Measurements from ENCODE around the gene TPD52L2. TPM values are rescaled to one million over a fixed set of nuclear protein-coding genes. Genes with fewer than 3 reads are reported as not detected.
"Not testable (repeated sequence)": the region's sequence is repeated elsewhere in the genome, so short reads cannot be mapped to it uniquely, and the experiment has no call there.

TPD52L2 gene
- total and polyA plus RNA-seq, 8 donors = 42.0 to 75.6 (median 52.9) TPM

DNA sequence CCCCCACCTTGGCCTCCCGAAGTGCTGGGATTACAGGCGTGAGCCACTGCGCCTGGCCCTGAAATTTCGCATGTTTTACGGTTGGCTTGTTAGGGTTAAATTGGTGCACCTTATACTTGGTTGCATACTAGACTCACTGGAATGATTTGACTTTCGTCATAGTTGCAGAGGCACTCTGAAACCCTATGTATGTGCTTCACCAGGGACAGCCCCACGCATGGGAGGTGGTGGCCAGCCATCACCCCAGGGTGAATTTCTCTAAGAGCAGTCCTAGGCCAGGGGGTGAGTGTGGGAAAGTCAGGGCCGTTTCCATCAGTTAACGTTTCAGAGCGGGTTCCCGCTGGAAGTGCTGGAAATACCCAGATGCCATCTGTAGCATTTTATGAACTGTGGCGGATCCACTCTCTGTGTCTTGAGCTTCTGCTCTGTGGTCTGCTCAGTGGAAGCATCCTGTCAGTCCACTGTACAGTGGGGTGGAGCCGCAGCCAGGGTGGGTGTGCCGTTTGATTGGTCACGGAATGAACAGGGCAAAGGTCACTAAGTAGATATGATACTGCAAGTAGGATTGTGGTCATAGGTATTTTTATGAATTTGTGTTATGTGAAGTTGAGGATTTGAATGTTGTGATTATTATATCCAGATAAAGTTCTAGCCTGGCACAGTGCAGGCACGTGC, 43.1 kb downstream of the TPD52L2 start:
- intact Hi-C loops (cut with DNase I; ENCODE audit: low total_unique reads) = no loop called here
- Histone ChIP-seq H3K9me3 (no peaks in the 10 kb centered on the region), H3K36me3 (peaks cover 0 to 7% (median 0%) of the 10 kb centered on the region in 4 donors), H3K4me3 (no peak overlapping the region), H3K4me1 (peaks cover 30 to 99% (median 68%) of the 10 kb centered on the region in 4 donors), H3K27me3 (no peaks in the 10 kb centered on the region), H3K27ac (peak overlapping the region in 2 of 5 donors; percentile 22 to 48)
- TF ChIP-seq POLR2A (IDR thresholded peaks at IDR 0.05) (no peak), POLR2AphosphoS5 (IDR thresholded peaks at IDR 0.05) (no peak), EP300 (IDR thresholded peaks at IDR 0.05) (no peak)
- TF ChIP-seq, protein P1, sequence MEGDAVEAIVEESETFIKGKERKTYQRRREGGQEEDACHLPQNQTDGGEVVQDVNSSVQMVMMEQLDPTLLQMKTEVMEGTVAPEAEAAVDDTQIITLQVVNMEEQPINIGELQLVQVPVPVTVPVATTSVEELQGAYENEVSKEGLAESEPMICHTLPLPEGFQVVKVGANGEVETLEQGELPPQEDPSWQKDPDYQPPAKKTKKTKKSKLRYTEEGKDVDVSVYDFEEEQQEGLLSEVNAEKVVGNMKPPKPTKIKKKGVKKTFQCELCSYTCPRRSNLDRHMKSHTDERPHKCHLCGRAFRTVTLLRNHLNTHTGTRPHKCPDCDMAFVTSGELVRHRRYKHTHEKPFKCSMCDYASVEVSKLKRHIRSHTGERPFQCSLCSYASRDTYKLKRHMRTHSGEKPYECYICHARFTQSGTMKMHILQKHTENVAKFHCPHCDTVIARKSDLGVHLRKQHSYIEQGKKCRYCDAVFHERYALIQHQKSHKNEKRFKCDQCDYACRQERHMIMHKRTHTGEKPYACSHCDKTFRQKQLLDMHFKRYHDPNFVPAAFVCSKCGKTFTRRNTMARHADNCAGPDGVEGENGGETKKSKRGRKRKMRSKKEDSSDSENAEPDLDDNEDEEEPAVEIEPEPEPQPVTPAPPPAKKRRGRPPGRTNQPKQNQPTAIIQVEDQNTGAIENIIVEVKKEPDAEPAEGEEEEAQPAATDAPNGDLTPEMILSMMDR (IDR thresholded peaks at IDR 0.05) = no peak
- WGBS, 5 donors = 51 to 66% (median 58%) methylated on average over 16 of the region's 16 CpGs
- DNase-seq = peak; percentile 53 to 54

DNA sequence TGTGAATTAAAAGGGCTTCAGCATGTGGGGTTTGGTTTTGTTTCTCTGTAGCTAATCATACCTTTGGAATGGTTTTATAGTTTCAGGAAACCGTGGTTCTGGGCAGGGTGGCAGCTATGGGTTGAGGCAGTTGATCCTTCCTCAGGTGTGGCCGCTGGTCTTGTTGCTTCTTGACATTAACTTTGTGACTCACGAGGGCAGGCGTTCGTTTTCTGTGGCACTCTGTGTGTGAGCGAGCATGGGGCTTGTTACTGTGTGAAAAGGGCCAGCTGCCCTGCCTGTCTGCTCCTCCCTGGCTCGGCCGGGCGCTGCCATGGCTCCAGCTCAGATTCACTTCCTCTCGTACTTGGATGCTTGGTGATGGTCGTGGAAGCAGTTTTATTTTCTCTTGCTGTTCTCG, 46.1 kb downstream of the TPD52L2 start:
- peak; percentile 69 to 72 for DNase-seq
- Histone ChIP-seq H3K27me3 (no peaks in the 10 kb centered on the region), H3K27ac (peak overlapping the region; percentile 11 to 58 (median 38)), H3K4me3 (no peak overlapping the region), H3K4me1 (peaks cover 26 to 96% (median 62%) of the 10 kb centered on the region in 4 donors), H3K36me3 (peaks cover 0 to 3% (median 0%) of the 10 kb centered on the region in 4 donors), H3K9me3 (peaks cover 0 to 3% (median 0%) of the 10 kb centered on the region in 4 donors)
- intact Hi-C loops (cut with DNase I; ENCODE audit: low total_unique reads) = no loop called here
- WGBS, 5 donors = 26 to 43% (median 34%) methylated on average over 12 of the region's 12 CpGs
- no peak for TF ChIP-seq POLR2A (IDR thresholded peaks at IDR 0.05)
- TF ChIP-seq POLR2AphosphoS5 (IDR thresholded peaks at IDR 0.05) = peak in 1 of 3 donors; percentile 41
- TF ChIP-seq, protein P1 (IDR thresholded peaks at IDR 0.05) = no peak

DNA sequence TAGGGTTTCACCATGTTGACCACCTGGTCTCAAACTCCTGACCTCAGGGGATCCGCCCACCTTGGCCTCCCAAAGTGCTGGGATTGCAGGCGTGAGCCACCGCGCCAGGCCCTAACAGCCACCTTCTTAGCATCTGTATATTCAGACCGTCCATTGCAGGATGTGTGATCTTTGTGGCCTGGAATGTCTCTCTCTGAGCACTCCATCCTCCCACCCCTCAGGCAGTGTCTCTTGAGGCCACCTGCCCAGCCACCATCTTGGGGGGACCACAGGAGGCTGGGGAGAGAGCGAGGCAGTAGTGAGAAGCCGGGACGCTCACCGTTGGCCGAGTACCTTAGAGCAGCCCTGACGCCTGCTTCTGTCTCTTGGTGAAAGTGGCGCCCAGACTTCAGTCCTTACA, 48.7 kb downstream of the TPD52L2 start:
- H3K36me3 ChIP-seq = peaks cover 0 to 17% (median 16%) of the 10 kb centered on the region in 4 donors
- no peaks in the 10 kb centered on the region for H3K27me3 ChIP-seq
- intact Hi-C loops (cut with DNase I; ENCODE audit: low total_unique reads) = no loop called here
- H3K27ac ChIP-seq = peak overlapping the region in 1 of 5 donors; percentile 65
- H3K4me1 ChIP-seq = peaks cover 12 to 75% (median 48%) of the 10 kb centered on the region in 4 donors
- DNase-seq = no peak
- no peak overlapping the region for H3K4me3 ChIP-seq
- no peak for TF ChIP-seq POLR2AphosphoS5 (IDR thresholded peaks at IDR 0.05)
- no peak for TF ChIP-seq EP300 (IDR thresholded peaks at IDR 0.05)
- TF ChIP-seq, protein P1 (IDR thresholded peaks at IDR 0.05) = no peak
- no peak for TF ChIP-seq POLR2A (IDR thresholded peaks at IDR 0.05)
- WGBS, 5 donors = 94 to 99% (median 96%) methylated on average over 12 of the region's 12 CpGs
- peaks cover 0 to 8% (median 0%) of the 10 kb centered on the region in 4 donors for H3K9me3 ChIP-seq

DNA sequence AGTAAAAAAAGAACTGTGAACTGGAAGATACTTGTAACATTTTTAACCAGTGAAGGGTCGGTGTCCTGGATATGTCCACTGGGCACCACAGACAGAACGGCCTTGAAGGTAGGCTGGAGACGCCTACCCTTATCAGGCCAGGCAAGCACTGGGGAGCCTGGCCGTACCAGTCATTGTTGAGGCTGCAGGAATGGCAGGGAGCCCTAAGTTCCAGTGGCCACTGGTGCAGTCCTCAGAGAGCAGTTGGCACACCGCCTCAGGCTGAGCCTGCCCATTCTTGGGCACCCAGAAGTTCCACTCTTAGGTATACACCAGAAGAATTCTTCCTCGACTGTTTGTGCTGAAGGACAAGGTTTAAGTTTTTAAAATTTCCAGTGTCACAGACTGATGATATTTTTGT, 50.4 kb downstream of the TPD52L2 start:
- TF ChIP-seq POLR2AphosphoS5 (IDR thresholded peaks at IDR 0.05) (peak in 1 of 3 donors; percentile 71), EP300 (IDR thresholded peaks at IDR 0.05) (no peak)
- 37 to 66% (median 39%) methylated on average over 6 of the region's 6 CpGs for WGBS, 5 donors
- intact Hi-C loops (cut with DNase I; ENCODE audit: low total_unique reads) = no loop called here

DNA sequence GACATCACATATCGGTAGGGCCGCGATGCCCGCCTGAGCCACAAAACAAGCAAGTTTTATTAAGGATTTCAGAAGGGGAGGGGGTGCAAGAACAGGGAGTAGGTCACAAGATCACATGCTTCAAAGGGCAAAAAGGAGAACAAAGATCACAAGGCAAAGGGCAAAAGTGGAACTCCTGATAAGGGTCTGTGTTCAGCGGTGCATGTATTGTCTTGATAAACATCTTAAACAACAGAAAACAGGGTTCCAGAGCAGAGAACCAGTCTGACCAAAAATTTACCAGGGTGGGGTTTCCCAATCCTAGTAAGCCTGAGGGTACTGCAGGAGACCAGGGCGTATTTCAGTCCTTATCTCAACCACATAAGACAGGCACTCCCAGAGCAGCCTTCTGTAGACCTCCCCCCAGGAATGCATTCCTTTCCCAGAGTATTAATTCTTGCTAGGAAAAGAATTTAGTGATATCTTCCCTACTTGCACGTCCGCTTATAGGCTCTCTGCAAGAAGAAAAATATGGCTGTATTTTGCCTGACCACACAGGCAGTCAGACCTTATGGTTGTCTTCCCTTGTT, 51.4 kb downstream of the TPD52L2 start:
- intact Hi-C loops (cut with DNase I; ENCODE audit: low total_unique reads) = not testable (repeated sequence)

More for the DNA sequence above, 50.4 kb downstream of the TPD52L2 start:
- H3K27me3 ChIP-seq = no peaks in the 10 kb centered on the region
- H3K27ac ChIP-seq = peak overlapping the region; percentile 5 to 75 (median 62)
- H3K4me1 ChIP-seq = peaks cover 12 to 58% (median 33%) of the 10 kb centered on the region in 4 donors
- DNase-seq = peak in 1 of 2 donors; percentile 91
- peaks cover 0 to 8% (median 0%) of the 10 kb centered on the region in 4 donors for H3K9me3 ChIP-seq
- no peak overlapping the region for H3K4me3 ChIP-seq
- peaks cover 10 to 30% (median 27%) of the 10 kb centered on the region in 4 donors for H3K36me3 ChIP-seq

More for the DNA sequence above, 51.4 kb downstream of the TPD52L2 start:
- not testable (repeated sequence) for H3K9me3 ChIP-seq, H3K4me3 ChIP-seq, DNase-seq, H3K27me3 ChIP-seq
- Histone ChIP-seq H3K4me1 (peaks cover 5 to 48% (median 27%) of the 10 kb centered on the region in 4 donors), H3K27ac (peak overlapping the region in 3 of 5 donors; percentile 62 to 75 (median 65)), H3K36me3 (peaks cover 15 to 40% (median 33%) of the 10 kb centered on the region in 4 donors)
- WGBS, 5 donors = 83 to 92% (median 89%) methylated on average over 8 of the region's 8 CpGs

Measured in stomach (tissue), 9 donors.